ENCODE data around the gene CFAP46.
"Not testable (repeated sequence)": the region's sequence is repeated elsewhere in the genome, so short reads cannot be mapped to it uniquely, and the experiment has no call there.

The CFAP46 gene

DNA sequence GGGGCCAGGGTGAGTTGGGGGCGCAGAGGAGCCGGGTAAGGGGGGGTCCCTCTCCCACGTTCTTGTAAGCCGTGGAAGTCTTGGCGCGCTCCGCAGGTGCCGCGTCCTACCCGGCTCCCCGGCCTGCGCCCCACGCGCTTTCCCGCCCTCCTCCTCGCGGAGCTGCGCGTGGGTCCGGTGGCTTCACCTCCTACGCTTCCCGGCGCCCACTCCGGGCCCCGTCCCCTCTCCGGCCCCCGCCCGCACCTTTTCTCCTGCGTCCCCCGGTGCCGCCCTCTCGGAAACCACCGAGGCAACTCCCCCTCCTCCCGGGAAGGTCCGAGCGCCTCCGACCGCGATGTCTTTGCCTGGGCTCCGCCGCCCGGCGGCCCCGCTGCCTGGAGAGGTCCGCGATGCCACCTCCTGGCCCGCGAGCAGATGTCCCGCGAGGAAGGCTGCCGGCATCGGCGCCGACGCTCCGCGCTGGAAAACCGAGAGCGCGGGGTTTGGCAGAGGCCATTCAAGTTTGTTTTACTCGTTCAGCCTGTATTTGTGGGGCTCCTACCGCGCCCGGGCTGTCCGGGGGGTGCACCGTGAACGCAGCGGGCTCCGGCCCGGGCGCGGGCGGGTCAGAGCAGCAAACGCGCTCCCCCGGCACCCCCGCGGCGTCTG, 154.1 kb downstream of the CFAP46 start:
- peak; percentile 66 for DNase-seq (ENCODE audit: low spot score)

DNA sequence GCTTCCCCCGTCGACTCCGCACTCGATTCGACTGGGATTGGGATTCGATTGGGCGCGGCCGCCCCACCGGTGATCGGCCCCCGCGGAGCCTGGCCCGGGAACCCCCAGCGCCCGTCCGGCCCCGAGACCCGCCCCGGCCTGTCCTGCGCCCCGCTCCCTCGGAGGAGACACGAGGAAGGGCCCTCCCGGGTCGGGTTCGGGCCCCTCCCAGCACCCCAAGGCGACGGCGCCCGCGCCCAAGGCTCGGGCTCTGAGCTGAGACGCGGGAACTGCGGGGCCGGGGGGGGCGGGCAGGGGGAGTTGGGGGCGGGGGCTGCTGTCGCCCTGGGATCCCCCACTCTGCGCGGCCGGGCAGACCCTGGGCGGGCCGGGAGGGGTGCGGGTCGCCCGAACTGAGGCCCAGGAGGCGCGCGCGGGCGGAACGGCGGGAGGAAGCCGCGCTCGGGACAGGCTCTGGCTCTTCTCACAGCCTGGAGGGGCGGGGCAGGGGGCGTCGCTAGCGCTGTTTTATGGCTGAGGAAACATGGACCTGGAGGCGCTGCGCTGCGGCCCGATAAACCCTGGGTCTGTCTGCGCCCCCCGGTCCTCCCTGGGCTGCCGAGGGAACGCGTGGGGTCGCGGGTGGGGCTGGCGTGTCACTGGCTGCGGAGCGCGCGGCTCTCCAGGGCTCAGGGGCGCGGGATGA, 154.7 kb downstream of the CFAP46 start:
- peak; percentile 76 for DNase-seq (ENCODE audit: low spot score)

- DNase-seq (ENCODE audit: low spot score), result no peak
These were observed 155.4 kb downstream of the CFAP46 start for GRCh38 chr10:132786884-132787494.

- DNase-seq (ENCODE audit: low spot score), result no peak
These were observed 155.9 kb downstream of the CFAP46 start for GRCh38 chr10:132786476-132786883.

GRCh38 chr10:132785723-132786475, 156.5 kb downstream of the CFAP46 start, which contains the start of gene NKX6-2:
NKX6-2 (minus strand) TSS chr10:132786147; CDS start chr10:132785948, 199 bp downstream.
- no peak for DNase-seq (ENCODE audit: low spot score)

DNA sequence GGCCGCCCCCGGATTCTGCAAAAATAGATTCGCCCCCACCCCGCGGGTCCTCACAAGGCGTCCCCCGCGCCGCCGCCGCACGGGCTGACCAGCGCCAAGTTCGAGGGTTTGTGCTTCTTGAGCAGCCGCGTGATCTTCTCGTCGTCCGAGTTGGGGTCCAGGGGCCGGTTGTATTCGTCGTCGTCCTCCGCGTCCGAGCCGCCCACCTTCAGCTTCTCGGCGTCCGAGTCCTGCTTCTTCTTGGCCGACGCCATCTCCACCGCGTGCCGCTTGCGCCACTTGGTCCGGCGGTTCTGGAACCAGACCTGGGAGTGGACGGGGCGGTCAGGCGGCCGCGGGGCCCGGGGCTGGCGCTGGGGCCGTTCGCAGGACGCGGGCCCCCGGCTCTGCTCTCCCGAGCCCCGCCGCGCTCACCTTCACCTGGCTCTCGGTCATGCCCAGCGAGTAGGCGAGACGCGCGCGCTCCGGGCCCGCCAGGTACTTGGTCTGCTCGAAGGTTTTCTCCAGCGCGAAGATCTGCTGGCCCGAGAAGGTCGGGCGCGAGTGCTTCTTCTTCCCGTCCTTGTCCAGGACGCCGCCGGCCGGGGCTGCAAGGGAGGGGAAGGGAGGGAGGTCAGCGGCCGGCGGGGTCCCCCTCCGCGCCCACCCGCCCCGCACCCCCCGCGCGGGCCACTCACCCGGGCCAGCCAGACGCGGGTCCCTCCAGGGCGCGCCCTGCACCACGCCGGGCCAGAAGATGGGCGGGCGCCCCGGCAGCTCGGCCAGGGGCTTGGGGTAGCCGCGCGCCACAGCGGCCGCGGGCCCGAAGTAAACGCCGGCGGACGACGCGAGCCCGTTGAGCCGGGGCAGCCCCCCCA, 157.3 kb downstream of the CFAP46 start:
- DNase-seq (ENCODE audit: low spot score), result no peak

DNA sequence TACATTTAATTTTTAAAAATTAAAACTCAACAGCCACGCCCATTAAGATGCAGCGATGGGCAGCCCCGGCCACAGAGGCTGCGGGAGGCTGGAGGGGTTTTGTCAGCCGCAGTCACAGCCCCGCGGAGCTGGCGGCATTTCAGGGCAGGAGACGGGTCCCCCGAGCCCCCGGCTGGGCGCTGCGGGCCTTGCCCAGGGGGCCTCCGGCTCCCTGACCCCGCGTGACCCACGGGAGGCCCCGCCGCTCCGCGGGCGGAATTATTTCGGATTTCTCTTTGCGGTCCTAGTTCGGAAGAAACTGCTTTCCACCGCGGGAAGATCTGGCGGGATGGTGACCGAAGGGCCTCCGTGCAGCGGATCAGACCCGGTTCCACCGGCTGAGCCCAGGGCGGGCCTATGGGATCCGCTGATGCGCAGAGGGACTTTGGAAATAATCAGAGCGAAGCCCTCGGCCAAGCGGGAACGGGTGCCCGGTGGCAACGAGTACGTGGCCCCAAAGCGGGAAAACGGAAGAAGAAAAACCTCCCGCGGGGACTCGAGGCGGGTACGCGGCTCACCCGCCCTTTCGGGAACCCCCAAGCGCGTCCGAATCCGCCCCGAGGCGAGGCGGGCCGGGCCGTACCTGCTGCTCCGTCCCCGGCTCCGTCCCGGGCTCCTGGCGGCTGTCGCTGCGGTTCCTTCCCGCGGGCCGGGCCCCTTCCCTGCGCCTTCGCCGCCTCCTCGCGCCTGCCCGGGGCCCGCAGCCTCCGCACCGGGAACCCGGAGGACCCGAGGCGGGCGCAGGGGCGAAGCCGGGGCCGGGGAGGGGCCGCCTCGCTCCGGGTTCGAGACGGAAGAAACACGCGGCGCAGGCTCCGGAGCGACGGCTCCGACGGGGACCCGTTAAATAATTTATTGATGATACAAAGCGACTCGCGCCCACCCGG, 158.2 kb downstream of the CFAP46 start:
- no peak for DNase-seq (ENCODE audit: low spot score)

- DNase-seq (ENCODE audit: low spot score), result no peak
These were observed 159.0 kb downstream of the CFAP46 start for GRCh38 chr10:132783165-132783939.

DNA sequence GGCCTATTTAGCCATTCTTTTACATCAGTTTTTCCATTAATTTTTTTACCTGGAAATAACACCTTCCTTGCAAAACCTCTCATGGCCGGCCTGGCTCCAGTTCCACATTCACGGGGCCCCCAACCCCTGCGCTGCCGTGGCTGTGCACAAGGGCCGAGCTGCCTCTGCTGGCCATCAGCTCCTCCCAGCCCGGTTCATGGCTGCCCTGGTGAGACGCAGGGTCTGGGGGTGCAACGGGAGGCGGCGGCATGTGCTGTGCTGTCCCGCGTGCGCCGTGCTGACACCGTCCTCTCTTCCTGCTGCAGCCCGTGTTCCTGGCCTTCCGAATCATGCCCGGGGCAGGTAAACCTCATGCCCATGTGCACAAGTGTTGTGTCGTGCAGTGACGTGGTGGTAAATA, 160.8 kb downstream of the CFAP46 start:
- DNase-seq (ENCODE audit: low spot score), result no peak

- no peak for DNase-seq (ENCODE audit: low spot score)
These were observed 162.0 kb downstream of the CFAP46 start for GRCh38 chr10:132780356-132780755.

DNA sequence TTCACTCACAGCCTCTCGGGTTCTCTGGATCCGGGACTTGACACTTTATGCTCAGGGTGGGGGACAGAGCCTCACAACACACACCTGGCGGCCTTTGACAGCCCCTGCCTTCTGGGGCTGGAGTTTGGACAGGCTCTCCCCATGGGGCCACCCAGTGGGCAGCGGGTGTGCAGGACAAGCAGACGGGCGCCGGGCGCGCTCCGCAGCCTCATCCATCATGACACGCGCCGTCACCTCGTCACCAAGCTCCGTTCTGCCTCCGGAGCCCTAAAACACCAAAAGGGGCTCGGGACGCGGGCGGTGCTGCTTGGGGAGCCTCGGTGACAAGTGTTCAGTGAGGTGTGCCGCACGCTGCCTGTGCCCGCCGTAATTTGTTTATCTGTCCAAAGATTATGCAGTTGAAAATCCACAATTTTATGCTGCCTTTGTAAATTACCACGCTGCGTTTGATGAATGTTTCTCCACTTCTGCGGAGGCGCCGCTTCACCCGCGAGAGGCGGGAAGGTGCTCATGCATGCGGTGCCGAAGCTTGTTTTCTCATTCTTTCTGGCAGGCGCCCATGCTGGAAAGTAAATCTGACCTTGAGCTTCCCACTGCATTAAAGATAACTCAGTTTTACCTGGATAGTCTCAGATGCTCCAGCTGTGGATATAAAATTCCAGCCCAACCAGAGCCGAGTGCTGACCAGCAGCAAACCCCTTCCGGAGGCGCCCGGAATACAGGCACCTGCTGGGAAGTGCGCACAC, 162.6 kb downstream of the CFAP46 start:
- DNase-seq (ENCODE audit: low spot score), result no peak

GRCh38 chr10:132777441-132777840, 164.9 kb downstream of the CFAP46 start:
- DNase-seq (ENCODE audit: low spot score), result no peak

- DNase-seq (ENCODE audit: low spot score), result no peak
These were observed 165.5 kb downstream of the CFAP46 start for GRCh38 chr10:132776821-132777220.

GRCh38 chr10:132776186-132776585, 166.2 kb downstream of the CFAP46 start:
- no peak for DNase-seq (ENCODE audit: low spot score)

GRCh38 chr10:132774902-132775863, 167.2 kb downstream of the CFAP46 start:
- DNase-seq (ENCODE audit: low spot score), result peak; percentile 65

DNA sequence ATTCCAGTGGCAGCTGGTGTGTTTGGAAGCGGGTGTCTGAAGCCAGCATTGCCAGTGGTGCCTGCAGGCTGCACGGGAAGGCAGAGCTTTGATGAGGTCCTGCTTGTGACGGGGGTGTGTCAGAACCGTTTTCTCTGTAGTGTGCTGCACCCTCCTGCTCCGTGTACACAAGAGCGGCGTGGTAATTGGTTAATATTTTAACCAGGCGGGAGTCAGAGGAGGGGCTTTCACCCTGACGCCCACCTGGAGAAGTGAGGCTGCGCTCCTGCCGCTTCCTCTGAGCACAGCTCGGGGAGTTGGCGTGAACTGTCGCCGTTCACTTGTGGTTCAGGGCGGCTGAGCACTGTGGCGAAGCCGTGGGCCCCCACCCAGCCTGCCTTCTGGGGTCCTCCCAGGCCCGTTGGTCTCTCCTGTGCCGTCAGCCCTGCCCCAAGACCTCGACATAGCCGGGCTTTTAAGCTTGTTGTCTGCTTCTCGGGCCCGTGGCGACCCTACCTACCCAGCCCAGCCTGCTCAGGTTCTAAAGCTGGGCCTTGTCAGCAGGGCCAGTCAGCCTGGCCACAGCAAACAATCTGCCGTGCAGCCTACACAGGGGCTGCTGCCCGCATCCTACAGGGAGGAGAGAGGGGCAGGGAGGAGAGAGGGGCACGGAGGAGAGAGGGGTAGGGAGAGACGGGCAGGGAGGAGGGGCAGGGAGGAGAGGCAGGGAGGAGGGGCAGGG, 168.0 kb downstream of the CFAP46 start:
- no peak for DNase-seq (ENCODE audit: low spot score)

DNA sequence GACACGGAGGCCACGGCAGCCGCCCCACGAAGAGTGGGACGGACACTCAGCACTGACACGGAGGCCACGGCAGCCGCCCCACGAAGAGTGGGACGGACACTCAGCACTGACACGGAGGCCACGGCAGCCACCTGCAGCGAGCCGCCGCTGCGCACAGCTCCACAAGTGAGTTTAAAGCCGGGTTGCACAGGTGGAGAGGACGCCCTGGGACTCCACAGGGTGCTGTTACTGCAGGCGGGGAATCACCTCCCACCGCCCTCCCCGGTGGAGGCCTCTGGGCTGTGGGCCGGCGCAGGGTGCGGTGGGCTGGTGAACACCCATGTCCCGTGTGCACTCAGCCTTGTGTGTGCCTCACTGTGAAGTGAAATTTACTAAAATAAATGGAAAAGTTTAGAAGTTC, 169.6 kb downstream of the CFAP46 start:
- DNase-seq (ENCODE audit: low spot score), result not testable (repeated sequence)
